DLD1 (cell line): ENCODE results near the gene SNX5.
"Not testable (repeated sequence)": the region's sequence is repeated elsewhere in the genome, so short reads cannot be mapped to it uniquely, and the experiment has no call there.

Experiments used
- in situ Hi-C: cut with HindIII; loops from 2 replicates; pipeline ENCODE4 v1.10.0; 2017; ENCODE audit warnings: low sequenced_read_pairs

Gene SNX5

DNA sequence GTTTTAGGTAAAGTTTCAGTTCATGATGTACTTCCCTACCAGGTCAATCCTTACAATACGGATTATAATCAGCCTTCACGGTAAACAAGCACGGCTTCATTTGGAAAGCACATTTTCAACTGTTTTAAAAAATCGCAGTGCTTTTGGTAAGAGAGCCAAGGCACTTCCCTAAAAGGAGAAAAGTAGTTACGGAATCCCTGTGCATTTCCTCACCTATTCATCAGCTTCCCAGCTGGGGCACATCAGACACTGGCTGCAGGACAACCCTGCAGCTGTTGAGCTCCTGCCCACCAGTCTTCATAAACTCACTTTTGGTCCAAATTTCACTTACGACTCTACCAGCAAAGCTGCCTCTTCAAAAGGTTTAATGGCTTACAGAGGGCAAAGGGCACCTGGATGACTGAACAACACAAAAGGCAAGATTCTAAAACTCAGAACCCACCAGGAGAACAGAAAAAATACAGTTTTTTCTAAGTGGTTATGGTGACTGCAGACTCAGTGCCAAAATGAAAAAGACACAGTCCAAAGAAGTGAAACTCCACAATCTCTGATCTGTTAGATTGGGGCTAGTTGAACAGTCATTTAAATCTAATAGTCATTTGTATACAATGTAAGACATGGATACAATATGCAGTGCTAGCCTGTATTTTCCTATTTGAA, 7.5 kb downstream of the SNX5 start:
- in situ Hi-C loops = no loop called here

DNA sequence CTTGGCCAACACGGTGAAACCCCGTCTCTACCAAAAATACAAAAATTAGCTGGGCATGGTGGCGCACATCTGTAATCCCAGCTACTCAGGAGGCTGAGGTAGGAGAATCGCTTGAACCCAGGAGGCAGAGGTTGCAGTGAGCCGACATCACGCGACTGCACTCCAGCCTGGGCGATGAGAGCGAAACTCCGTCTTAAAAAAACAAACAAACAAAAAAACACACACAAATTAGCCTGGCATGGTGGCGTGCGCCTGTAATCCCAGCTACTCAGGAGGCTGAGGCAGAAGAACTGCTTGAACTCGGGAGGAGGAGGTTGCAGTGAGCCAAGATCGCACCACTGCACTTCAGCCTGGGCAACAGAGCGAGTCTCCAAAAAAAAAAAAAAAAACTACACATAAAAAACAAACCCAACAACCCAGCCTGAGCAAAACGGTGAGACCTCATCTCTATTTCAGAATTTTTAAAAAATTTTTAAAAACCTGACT, 8.2 kb downstream of the SNX5 start:
- in situ Hi-C loops = not testable (repeated sequence)

DNA sequence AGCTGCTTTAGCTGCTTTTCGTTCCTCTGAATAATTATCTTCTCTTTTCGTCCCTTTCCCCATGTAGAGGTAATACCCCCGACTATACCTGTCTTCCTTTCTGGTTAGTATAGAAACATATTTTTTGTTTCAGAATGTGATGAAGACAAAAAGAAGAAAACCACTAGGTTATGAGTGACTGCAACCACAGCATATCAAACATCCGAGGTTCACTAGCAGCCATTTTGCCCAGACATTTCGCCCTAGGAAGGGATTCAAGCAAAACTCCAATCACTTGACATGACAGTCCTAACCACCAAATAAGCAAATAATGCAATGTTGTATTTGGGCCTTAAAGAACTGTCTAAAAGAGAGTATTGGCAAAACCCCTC, 9.4 kb downstream of the SNX5 start:
- in situ Hi-C loops = no loop called here

DNA sequence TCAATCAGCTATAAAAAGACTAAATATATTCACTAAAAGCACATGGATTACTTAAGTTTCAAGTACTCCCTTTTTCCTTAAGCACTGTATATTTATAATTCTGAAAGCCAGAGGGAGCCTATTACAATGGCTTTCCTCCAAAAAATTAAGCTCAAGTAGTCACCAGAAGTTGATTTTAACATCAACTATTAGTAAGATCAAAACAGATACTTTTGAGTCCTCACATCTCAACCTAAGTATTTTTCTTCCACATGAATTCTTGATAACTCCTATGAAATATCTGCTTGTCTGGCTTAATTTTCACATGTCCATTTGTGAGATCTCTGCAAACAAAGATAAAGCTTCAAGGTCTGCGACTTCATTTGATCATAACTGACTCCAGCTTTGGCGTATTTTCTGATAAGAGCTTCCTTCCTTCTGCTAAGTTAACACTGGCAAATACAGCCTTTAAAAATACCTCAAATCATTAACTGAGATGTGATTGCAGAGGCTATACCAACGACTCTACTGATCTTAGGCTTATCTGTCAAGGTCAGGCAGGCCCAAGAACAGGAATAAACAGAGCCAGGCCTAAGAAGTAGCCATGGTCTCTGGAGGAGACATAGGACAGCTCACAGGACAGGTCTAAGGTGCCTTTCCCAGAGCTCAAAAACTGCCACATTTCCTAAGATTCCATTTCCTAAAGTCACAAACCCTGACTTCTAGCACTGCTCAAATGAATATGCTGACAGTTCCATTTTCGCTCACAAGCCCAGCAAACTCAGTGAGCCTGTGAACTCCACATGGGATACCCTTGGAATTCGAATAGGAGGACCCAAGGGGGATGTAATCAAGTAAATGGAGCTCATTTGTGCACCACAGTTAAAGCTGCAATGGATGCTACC, 10.0 kb downstream of the SNX5 start:
- in situ Hi-C loops = no loop called here

DNA sequence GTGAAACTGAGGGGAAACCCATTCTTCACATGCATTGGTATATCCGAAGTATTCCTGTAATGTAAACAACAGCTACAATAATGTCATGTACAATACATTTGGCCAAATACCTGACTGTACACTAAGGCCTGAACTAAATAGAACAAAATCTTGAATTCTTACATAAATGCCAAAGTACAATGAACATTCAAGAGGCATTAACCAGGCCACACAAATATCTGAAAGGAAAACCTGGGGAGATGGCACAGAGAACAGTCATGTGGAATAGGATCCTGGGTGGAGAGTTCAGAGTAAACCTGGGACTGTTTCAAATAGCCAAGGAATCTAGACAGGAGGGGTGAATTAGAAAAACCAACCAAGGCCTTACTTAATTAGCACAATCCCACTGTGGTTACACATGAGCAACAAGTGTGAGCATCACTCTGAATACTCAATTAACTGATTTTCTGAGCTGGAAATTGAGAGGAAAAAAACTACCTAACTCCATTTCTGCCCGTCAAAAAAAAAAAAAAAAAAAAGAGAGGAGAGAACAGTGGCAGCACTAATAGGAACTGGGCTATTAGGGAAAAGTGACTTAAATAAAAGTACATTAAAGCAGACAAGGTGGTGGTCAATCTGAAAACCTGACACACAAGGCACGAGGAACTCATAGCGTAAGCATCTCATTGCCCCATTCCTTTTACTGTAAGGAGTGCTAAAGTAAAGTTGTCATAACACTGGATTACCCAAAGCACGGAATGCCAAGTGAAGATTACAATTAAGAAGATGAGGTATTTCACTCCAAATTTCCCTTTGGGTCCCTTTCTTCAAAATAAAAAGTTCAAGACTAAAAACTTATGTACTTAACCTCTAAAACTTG, 10.9 kb downstream of the SNX5 start:
- in situ Hi-C loops = no loop called here

DNA sequence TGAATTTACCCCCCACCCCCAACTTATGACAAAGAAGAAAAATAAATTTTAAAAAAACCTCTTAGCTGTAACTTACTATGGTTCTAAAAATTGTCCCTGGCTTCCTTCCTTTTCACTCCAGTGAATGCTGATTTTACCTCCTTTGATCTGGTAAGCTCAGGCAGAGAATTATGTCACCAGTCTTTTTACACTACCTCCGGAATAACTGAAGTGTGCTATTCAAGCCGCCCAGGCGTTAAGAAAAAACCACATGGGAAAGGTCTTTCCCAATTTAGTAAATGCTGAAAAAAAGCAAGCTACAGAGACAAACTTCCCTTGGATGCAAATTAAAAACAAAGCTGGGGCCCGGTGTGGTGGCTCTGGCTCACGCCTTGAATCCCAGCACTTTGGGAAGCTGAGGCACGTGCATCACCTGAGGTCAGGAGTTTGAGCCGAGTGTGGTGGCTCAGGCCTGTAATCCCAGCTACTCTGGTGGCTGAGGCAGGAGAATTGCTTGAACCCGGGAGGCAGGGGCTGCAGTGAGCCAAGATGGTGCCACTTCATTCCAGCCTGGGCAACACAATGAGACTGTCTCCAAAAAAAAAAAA, 12.4 kb downstream of the SNX5 start:
- in situ Hi-C loops = no loop called here

DNA sequence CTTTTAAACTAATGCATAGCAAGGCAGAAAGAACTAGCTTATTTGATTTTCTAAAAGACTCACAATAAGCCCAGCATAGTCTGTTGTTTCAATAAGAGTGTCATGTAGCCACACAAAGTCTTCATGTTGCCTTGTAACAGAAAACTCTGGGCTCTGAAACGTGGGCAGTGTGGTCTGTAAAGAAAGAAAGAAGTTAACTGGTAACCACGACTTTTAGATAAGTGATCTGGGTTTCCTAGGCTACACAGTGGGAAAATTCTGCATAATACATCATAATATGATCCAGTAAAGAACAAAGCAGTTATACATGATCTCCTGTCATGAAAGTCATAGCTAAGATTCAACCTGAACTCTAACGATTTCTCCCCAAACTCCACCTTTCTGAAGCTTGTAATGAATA, 13.3 kb downstream of the SNX5 start:
- in situ Hi-C loops = no loop called here

DNA sequence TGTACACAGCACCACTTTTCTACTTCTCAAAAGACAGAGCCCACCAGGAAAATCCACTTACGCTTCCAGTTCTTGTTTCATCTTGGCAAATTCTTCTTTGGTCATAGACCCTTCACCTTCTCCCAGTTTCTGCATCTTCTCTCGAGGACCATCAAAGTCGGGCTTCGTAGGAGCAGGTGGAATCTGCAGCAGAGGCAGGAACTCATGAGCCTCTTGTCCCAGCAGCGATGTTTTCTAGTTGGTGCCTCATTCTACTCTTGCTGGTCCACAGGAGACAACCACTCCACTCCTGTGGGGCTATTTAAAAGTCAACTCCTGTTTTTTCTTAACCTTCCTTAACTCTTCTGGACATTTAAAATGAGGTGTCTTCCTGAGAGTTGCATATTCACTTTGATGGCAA, 14.7 kb downstream of the SNX5 start:
- in situ Hi-C loops = no loop called here

DNA sequence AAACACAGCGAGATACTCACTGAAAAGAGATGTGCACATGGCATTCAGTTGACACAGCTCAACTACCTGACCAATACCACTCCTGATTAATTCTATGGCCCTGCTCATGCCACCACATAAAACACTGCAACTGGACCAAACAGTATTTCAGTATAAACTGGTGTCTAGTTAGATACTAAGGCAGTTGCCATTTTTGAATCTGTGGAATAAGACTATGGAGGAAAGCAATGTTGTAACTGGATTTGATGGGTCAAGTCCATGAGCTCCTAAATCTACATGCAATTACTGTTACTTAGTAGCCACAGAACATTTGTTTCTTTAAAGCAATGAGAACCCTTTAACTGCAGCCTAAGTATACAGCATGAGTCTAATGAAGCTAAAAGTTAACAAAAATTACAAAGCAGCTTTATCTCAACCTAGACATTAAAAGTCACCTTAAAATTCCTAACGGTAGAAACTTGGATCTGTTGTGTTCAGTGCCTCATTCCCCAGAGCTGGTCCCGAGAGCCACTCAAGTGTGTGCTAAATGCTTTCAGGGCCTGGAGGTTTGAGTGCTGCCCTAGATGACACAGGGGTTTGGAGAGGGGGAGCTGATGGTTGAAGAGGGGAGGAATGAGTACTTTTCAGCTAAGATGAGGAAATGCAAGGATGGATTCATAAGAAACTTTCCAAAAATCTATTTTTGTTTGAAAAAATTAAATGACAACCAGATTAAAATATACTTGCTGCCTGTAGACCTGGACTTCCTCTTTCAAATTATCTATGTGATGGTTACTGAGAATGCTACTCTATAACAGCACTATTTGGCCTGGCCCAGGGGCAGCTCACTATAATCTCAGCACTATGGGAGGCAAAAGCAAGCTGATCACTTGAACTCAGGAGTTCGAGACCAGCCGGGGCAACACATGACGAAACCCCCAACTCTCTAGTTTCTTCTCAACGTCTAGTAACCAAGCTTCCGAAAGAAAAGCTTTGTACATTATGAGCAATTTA, 15.6 kb downstream of the SNX5 start:
- in situ Hi-C loops = no loop called here

DNA sequence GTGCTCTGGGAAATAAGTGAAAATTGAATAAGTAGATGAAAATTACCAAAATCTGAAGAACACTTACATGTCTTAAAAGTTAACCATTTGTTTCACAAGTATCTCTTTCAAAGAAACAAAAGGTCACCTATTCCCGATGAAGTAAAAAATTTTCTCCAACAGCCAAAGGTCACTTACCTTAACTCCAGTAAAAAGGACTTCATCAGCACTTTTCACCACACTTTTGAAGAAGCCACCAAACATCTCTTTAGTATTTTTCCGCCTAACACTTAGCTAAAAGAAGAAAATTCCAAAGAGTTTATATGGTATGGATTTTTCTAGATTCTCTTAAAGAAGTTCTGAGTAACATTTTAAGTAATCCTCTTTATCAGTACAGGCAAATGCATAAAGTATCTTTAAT, 17.3 kb downstream of the SNX5 start:
- in situ Hi-C loops = no loop called here

DNA sequence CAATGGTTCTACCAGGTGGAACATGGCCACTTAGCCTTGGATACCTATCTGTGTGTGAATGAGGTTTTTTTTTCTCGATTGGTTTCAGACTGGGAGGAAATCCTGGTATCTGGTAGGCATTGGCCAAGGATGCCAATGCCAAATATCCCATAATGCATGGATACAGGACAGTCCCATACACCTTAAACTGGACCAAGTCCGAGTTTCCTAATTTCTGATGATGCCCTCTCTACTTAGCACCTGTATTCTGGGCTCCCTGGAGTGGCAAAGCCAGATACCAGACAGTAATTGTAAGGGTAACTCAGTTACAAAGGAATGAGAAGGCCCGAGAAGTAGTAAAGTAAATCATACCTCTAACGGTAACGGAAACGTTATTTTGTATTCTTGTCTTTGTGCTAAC, 17.9 kb downstream of the SNX5 start:
- in situ Hi-C loops = no loop called here

DNA sequence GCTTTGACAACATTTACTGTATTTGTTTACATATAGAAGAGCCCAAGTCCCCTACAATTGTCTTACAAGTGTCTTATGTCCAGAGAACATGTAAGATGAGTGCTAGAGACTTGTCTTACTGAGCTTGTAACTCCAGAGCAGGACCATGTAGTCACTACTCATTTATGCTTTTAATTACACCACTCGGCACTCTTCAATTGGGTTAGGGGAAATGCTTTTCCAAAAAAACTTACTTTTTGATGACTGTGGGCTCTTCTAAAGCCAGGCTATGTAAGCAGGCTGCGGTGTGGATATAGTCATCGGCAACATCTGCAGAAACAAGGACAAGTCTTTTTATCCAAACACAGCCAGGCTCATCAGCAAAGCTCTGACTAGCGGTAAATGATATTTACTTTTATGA, 18.7 kb downstream of the SNX5 start:
- in situ Hi-C loops = no loop called here

DNA sequence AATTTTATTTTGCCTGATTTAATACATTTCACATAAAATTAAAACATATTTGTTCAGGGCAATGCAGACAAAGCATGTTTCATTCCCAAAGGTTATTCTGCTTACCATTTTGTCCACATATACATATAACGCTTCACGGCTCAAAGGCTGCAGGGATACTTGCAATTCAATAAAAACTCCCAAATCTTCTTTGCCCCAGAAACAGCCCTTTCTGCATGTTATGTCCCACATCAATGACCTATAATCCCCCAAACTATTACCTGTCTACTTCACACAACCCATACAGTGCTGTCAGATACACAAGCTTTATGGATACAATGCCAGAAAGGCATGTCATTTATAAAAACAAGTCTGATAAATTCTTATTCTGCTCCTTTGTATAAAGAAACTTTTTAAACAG, 20.2 kb downstream of the SNX5 start:
- in situ Hi-C loops = no loop called here

DNA sequence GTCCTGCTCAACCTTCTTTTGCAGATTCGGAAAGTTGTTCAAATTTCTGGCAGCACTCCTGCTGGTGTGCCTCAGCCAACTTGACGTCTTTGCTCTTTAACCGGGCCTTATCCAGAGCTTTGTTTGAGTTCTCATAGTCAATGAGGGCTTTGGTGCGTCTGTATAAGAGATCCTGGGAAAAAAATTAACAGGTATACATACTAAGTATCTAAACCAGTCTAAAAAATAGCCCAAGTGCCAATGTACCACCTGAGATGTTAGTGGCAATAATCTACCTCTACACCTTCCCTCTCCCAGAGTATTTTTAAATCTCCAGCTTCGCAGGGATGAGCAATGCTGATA, 21.1 kb downstream of the SNX5 start:
- in situ Hi-C loops = no loop called here

DNA sequence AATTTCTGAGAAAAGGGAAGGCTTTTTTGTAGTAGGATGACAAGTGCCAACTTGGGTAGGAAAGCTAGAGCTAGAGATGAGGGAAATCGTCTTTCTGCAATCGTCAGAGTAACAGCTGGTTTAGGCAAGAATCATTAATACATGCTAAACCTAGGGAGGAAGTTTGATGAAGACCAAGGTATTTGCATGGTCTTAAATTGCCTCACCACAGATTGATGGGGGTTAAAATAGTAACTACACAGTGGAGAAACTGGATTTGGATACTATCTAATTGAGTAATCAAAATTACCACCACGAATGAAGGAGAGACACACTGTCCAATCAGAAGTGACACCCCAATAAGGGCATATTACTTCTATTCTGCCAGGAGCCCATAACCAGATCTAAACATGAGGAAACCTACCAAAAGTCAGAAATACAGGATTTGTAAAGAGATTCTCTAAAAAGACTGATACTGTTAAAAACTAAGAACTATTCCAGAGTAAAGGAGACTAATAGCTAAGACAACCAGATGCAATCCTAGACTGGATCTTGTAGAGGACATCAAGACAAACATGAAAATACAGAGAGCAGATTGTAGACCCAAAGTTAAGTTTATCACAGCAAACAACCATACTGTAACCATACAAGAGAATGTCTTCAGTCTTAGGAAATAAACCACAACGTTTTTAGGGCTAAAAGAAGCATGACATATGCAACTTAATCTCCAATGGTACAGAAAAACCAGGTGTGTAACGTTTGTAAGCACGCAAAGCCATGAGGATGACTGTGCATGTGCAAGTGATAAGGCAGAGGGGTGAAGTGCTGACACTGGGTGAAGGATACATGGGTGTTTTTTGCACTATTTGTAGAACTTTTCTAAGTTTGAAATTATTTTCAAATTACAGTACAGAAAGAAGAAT, 21.8 kb downstream of the SNX5 start:
- in situ Hi-C loops = no loop called here

DNA sequence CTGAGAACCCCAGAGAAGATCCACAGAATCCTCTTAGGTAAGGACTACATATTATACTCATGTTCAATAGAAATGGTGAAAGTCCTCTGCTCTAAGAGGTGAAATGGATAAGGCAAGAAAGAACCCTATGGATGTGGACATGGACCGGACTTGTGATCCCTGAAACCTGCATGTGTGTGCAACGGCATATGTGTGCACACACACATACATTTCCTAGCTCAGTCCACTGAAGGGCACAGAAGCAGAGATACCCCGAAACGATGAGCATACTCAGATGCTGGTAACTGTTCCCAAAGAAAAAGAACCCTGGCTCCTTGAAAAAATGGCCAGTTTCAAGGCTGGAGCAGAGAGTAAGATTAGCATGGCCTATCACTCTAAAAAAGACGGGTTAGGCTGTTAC, 22.6 kb downstream of the SNX5 start:
- in situ Hi-C loops = no loop called here

DNA sequence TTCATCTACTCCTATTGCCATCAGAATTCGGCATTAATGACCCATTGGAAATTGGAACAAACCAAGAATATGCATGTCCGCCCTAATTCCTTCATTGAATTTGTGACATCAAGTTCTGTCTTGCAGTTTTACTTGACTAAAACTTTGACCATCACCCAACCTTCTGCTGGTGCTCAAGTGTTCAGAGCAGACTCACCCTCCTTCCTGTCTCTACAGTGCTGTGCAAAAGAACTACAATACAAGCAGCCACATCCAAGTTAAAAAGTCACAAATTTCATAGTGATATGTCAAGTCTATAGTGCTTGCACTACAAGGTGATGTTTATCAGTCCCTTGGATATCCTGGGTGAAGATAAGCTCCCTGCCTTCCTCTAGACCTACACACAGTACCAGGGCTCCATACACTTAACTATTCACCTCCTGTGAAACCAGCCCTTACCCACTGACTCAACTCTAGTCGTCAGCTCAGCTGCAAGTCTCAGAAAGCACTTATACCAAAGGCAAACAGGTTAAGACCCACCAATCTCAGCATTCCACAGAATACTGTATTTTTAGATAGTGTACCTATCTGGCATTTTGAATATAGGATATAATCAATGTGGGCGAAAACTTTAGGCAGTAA, 23.6 kb downstream of the SNX5 start:
- in situ Hi-C loops = no loop called here

DNA sequence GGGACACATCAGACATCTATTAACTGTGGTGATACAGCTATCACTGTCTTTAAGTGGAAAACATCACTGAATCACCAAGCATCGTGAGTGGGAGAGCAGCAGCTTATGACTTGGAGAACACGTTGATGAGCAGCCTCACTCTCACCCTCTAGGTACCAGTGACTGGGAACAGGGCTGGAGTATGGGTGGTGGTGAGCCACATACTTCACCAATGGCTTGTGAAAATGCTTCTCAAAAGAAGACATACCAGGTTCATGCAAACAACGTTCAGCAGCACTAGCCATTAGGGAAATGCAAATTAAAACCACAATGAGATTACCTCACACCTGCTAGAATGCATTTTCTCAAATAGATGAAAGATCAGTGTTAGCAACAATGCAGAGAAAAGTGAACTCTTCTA, 25.3 kb downstream of the SNX5 start:
- in situ Hi-C loops = no loop called here

DNA sequence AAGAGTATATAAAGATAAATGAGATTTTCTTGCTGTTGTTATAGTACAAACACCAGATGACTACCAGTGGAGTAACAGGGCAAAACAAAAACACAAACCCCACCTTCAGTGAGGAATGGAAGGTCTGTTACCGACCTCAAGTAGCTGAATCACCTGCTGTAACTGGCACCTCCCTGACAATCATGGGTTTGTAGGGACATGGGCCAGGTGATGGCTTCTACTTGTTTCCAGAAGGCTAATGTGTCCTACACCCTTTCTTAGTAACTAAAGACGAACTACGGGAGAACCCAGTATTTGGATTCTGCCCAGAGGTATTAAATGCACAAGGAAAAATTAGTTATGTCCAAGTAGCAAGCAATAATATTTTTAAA, 26.8 kb downstream of the SNX5 start:
- in situ Hi-C loops = no loop called here
